ENCODE measurements around the gene EXOSC7.

EXOSC7 gene

DNA sequence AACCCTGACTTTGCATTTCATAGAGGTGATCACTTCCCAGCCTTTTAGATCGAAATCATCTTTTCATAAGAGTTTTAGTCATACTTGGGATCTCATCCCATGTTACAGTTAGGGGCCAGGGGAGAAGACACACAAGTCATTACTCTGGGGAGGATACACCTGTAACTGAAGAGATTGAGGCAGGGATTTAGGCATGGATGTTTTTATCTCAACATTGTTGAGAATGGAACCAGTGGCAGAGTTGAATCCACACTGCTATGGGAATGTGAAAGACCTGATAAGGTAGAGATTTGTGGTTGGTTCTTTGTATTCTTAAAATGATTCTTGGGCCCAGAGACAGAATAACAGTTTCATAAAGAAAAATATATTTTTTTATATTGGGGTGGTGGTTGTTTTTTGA lies 33.8 kb downstream of the EXOSC7 start:
- Mint-ChIP-seq H3K4me1 (peaks cover 36% of the 10 kb centered on the region), H3K27me3 (no peaks in the 10 kb centered on the region), H3K36me3 (peaks cover 57% of the 10 kb centered on the region), H3K27ac (no peak overlapping the region), H3K4me3 (no peak overlapping the region), H3K9me3 (peaks cover 6% of the 10 kb centered on the region)
- no peak for DNase-seq
- CTCF ChIA-PET = interaction anchor here (4.1 kb wide), 1 partner anchor 17 kb away, joined by 21 read pairs; no protein-coding TSS in a partner anchor

GRCh38 chr3:45010811-45011333 lies 34.8 kb downstream of the EXOSC7 start:
- Mint-ChIP-seq H3K27me3 (no peaks in the 10 kb centered on the region), H3K4me3 (no peak overlapping the region), H3K27ac (peak overlapping the region; percentile 56), H3K36me3 (peaks cover 51% of the 10 kb centered on the region), H3K4me1 (peaks cover 26% of the 10 kb centered on the region), H3K9me3 (no peaks in the 10 kb centered on the region)
- CTCF ChIA-PET = interaction anchor here (4.1 kb wide), 1 partner anchor 18 kb away, joined by 21 read pairs; no protein-coding TSS in a partner anchor
- no peak for DNase-seq

DNA sequence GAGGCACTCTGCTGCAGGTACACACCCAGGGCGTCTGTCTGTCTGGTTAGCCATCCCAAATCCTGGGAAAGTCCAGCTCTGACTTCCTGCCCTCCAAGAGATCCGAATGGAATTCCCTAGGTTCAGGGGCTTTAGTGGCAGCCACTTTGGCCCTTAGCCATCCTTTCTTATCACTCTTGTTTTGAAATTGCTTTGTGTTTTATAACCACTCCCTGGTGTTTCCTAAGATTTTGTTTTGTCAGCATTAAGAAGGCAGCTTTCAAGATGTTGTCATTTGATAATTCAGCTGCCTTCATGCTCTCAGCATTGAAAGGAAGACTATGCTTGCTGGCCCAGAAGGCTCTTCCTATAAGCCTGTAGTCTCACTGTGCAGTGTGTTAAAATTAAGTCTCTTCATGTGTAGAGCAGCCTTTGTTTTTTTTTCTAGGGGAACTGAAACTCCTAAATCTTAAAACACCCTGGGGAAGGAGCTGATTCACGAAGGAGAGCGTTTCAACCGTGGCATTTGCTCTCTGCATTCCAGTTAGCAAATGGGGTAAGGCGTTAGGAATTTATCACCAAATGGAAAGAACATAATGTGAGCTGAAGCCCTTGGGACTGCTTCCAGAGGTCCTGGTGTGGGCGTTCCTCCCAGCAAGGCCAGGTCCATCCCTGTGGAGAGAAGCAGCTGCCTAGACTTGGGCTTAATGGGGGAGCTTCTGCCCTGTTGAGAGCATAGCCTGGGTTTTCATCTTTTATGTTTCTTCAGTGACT lies 35.9 kb downstream of the EXOSC7 start:
- Mint-ChIP-seq H3K27ac (peak overlapping the region; percentile 83), H3K4me1 (peaks cover 21% of the 10 kb centered on the region), H3K9me3 (no peaks in the 10 kb centered on the region), H3K27me3 (no peaks in the 10 kb centered on the region), H3K36me3 (peaks cover 53% of the 10 kb centered on the region), H3K4me3 (no peak overlapping the region)
- CTCF ChIA-PET = interaction anchor here (4.1 kb wide), 1 partner anchor 19 kb away, joined by 21 read pairs; no protein-coding TSS in a partner anchor
- DNase-seq = no peak

- no peaks in the 10 kb centered on the region for H3K9me3 Mint-ChIP-seq
- H3K27me3 Mint-ChIP-seq = no peaks in the 10 kb centered on the region
- peaks cover 16% of the 10 kb centered on the region for H3K4me1 Mint-ChIP-seq
- DNase-seq = no peak
- peaks cover 49% of the 10 kb centered on the region for H3K36me3 Mint-ChIP-seq
- no peak overlapping the region for H3K27ac Mint-ChIP-seq
- H3K4me3 Mint-ChIP-seq = no peak overlapping the region
- CTCF ChIA-PET = interaction anchor here (4.1 kb wide), 1 partner anchor 20 kb away, joined by 21 read pairs; no protein-coding TSS in a partner anchor
Observed at GRCh38 chr3:45012577-45012976, 36.5 kb downstream of the EXOSC7 start.

DNA sequence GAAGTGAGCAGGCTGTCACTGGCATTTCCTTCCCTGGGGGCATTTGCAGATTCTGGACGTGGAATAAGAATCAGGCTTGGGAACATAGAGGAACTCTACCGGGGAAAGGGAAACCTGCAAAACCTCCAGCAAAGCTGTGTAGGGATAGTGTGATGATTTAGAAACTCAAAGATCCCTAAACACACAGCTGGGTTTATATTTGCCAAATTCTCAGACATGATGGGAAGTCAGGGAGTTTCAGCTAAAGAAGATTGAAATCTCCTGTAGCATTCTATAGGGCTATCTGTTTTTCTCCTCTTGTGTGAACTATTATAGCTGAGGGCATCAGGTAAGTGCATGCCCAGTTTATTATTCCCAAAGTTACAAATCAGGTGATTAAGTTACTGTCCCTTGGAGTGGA lies 40.9 kb downstream of the EXOSC7 start:
- peaks cover 32% of the 10 kb centered on the region for H3K36me3 Mint-ChIP-seq
- no peaks in the 10 kb centered on the region for H3K27me3 Mint-ChIP-seq
- H3K4me1 Mint-ChIP-seq = peaks cover 24% of the 10 kb centered on the region
- no peak for DNase-seq
- H3K4me3 Mint-ChIP-seq = no peak overlapping the region
- no peak overlapping the region for H3K27ac Mint-ChIP-seq
- CTCF ChIA-PET = interaction anchor here (1.9 kb wide), 1 partner anchor 11 kb away, joined by 5 read pairs; no protein-coding TSS in a partner anchor
- no peaks in the 10 kb centered on the region for H3K9me3 Mint-ChIP-seq

- peaks cover 22% of the 10 kb centered on the region for H3K4me1 Mint-ChIP-seq
- no peaks in the 10 kb centered on the region for H3K9me3 Mint-ChIP-seq
- no peak overlapping the region for H3K4me3 Mint-ChIP-seq
- DNase-seq = no peak
- no peaks in the 10 kb centered on the region for H3K27me3 Mint-ChIP-seq
- CTCF ChIA-PET = interaction anchor here (0.6 kb wide), 1 partner anchor 38 kb away, joined by 3 read pairs; no protein-coding TSS in a partner anchor
- H3K36me3 Mint-ChIP-seq = peaks cover 25% of the 10 kb centered on the region
- no peak overlapping the region for H3K27ac Mint-ChIP-seq
Observed at GRCh38 chr3:45017821-45018220, 41.8 kb downstream of the EXOSC7 start.

DNA sequence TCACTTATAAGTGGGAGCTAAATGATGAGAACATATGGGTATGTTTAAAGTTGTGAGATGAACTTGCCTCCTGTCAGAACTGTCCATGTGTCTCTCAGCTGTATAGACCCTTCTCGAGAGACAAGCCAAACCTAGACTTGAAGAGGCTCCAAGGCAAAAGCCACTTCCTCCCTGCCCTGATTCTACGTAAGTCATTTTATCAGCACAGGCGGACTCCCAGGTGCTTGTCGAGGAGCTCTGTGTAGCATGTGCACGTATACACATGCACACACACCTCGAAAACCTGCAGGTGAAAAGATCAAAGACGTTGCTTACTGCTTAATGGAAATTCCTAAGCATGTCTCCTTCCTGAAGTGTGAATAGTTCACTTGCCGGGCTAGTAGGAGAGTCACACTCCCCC lies 44.5 kb downstream of the EXOSC7 start:
- H3K27me3 Mint-ChIP-seq = peaks cover 3% of the 10 kb centered on the region
- H3K4me3 Mint-ChIP-seq = no peak overlapping the region
- peaks cover 11% of the 10 kb centered on the region for H3K36me3 Mint-ChIP-seq
- peak; percentile 45 for DNase-seq
- CTCF ChIA-PET = no interaction called here
- peak overlapping the region; percentile 42 for H3K27ac Mint-ChIP-seq
- peaks cover 22% of the 10 kb centered on the region for H3K4me1 Mint-ChIP-seq
- H3K9me3 Mint-ChIP-seq = no peaks in the 10 kb centered on the region

DNA sequence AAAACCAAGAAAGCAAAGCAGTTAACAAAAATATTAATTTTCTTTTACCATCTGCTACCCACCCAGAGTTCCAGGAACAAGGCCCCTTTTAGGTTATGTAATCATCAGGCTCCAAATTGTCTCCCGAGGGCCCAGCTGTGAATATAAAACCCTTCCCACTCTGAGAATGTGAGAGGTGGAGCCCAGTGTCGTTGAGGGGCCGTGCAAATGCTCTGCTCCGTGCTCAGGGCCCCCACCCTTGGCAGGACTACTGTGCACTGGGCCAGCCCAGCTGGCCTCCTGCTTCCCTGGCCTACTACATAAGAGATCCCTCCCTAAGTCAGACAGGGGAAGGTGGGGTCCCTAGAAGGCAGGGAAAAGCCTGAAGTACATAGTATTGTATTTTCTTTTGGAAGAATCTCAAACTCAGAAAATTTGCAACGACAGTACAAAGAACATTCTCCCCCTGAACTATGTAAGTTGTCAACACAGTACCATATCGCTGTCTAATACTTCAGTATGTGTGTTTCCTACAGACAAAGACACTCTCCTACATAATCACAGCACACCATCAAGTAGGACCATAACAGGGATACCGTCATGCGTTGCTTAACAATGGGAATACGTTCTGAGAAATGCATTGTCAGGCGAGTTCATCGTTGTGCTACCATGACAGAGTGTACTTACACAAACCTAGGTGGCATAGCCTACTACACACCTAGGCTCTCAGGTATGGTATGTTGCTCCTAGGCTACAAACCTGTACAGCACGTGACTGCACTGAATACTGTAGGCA lies 45.7 kb downstream of the EXOSC7 start:
- peaks cover 14% of the 10 kb centered on the region for H3K27me3 Mint-ChIP-seq
- CTCF ChIA-PET = no interaction called here
- peaks cover 22% of the 10 kb centered on the region for H3K4me1 Mint-ChIP-seq
- no peak overlapping the region for H3K27ac Mint-ChIP-seq
- H3K9me3 Mint-ChIP-seq = no peaks in the 10 kb centered on the region
- DNase-seq = no peak
- H3K4me3 Mint-ChIP-seq = no peak overlapping the region
- H3K36me3 Mint-ChIP-seq = peaks cover 7% of the 10 kb centered on the region

DNA sequence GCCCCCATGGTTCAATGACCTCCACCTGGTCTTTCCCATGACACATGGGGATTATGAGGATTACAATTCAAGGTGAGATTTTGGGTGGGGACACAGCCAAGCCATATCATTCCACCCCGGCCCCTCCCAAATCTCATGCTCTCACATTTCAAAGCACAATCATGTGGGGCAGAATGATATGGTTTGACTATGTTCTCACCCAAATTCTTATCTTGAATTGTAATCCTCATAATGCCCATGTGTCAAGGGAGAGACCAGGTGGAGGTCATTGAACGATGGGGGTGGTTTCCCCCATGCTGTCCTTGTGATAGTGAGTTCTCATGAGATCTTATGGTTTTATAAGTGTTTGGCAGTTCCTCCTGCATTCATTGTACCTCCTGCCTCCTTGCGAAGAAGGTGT lies 47.6 kb downstream of the EXOSC7 start:
- CTCF ChIA-PET = no interaction called here
- H3K4me1 Mint-ChIP-seq = peaks cover 19% of the 10 kb centered on the region
- peaks cover 23% of the 10 kb centered on the region for H3K27me3 Mint-ChIP-seq
- DNase-seq = no peak
- no peak overlapping the region for H3K27ac Mint-ChIP-seq
- H3K9me3 Mint-ChIP-seq = no peaks in the 10 kb centered on the region
- no peak overlapping the region for H3K4me3 Mint-ChIP-seq
- peaks cover 6% of the 10 kb centered on the region for H3K36me3 Mint-ChIP-seq

DNA sequence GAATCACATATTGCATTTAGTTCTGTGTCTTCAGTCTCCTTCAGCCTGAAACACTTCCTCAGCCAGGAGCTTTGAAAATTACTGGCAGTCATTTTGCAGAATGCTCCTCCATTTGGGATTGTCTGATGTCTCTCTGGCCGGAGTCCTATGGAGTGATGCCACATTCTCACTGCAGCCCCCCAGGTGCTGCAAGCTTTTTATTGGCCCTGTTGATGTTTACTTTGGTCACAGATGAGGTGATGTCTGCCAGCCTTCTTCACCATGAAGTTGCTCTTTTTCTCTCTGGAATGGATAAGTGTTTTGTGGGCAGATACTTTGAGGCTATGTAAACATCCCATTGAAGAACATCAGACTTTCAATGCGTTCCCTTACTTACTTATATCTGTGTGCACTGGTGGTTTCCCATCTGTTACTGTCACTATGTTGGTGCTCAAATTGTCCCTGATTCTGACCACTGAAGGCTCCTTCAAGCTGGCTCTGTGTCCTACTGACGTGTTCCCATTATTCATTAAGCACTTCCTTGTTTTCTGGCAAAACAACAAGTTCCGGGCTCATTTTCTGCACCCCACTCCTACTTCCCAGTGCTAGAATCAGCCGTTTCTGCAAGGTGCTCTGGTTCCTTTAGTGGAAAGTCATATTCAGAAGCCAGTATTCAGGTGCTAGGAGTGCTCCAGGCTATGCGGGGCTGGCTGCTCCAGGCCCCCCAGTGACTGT lies 48.7 kb downstream of the EXOSC7 start:
- no peaks in the 10 kb centered on the region for H3K9me3 Mint-ChIP-seq
- no peak overlapping the region for H3K27ac Mint-ChIP-seq
- H3K4me3 Mint-ChIP-seq = no peak overlapping the region
- CTCF ChIA-PET = no interaction called here
- peaks cover 5% of the 10 kb centered on the region for H3K36me3 Mint-ChIP-seq
- peaks cover 14% of the 10 kb centered on the region for H3K4me1 Mint-ChIP-seq
- no peak for DNase-seq
- H3K27me3 Mint-ChIP-seq = peaks cover 29% of the 10 kb centered on the region

DNA sequence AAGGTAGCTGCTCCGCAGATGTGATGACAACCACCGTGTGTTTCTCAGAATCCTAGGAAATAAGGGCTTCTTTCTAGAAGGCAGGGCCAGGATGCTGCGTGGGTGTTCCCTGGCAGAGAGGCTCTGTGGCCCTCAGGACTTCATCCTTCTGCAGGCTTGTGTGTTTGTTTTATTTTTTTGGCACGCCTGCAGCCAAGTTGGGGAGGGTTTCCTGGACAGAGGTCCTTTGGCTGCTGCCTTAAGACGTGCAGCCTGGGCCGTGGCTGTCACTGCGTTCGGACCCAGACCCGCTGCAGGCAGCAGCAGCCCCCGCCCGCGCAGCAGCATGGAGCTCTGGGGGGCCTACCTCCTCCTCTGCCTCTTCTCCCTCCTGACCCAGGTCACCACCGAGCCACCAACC lies 50.0 kb downstream of the EXOSC7 start, which contains the start of gene CLEC3B:
Gene CLEC3B (plus strand): TSS at position 266 of the 400 bp plus-strand sequence. CDS start 60 bp downstream, at position 326.
- CTCF ChIA-PET = no interaction called here
- H3K4me3 Mint-ChIP-seq = no peak within 1 kb of the TSS
- peaks cover 3% of the 10 kb centered on the region for H3K4me1 Mint-ChIP-seq
- DNase-seq = no peak
- H3K9me3 Mint-ChIP-seq = no peaks in the 10 kb centered on the region
- H3K27ac Mint-ChIP-seq = no peak within 1 kb of the TSS
- peaks cover 40% of the 10 kb centered on the region for H3K27me3 Mint-ChIP-seq
- H3K36me3 Mint-ChIP-seq = no peaks in the 10 kb centered on the region

DNA sequence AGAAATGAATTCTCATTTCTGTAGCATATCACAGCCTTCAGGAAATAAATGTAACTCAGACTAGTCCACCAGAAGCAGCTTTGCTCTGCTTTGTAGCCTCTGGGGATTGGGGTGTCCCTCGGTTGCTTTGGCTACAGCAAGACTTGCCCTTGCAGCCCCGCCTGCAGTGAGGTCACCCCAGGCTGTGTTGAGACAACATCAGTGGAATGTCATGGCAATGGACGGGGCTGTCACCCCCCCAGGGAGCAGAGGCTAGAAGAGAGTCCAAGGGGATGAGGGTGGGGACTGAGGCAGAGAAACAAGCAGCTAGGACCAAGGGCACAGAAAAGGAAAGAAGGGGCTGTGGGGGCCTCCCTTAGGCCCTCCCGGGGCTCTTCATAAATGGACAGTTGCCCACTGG lies 50.9 kb downstream of the EXOSC7 start:
- no peaks in the 10 kb centered on the region for H3K36me3 Mint-ChIP-seq
- H3K9me3 Mint-ChIP-seq = no peaks in the 10 kb centered on the region
- H3K27ac Mint-ChIP-seq = no peak overlapping the region
- no peaks in the 10 kb centered on the region for H3K4me1 Mint-ChIP-seq
- CTCF ChIA-PET = interaction anchor here (1.2 kb wide), 1 partner anchor 10 kb away, joined by 6 read pairs; no protein-coding TSS in a partner anchor
- no peak for DNase-seq
- H3K27me3 Mint-ChIP-seq = peaks cover 40% of the 10 kb centered on the region
- H3K4me3 Mint-ChIP-seq = no peak overlapping the region

GRCh38 chr3:45027441-45027840 lies 51.4 kb downstream of the EXOSC7 start:
- Mint-ChIP-seq H3K27ac (no peak overlapping the region), H3K4me1 (no peaks in the 10 kb centered on the region), H3K27me3 (peaks cover 43% of the 10 kb centered on the region), H3K36me3 (no peaks in the 10 kb centered on the region), H3K9me3 (no peaks in the 10 kb centered on the region), H3K4me3 (no peak overlapping the region)
- CTCF ChIA-PET = interaction anchor here (1.2 kb wide), 1 partner anchor 9 kb away, joined by 6 read pairs; no protein-coding TSS in a partner anchor
- no peak for DNase-seq

- no peaks in the 10 kb centered on the region for H3K9me3 Mint-ChIP-seq
- peaks cover 5% of the 10 kb centered on the region for H3K4me1 Mint-ChIP-seq
- DNase-seq = no peak
- peaks cover 58% of the 10 kb centered on the region for H3K27me3 Mint-ChIP-seq
- CTCF ChIA-PET = interaction anchor here (0.5 to 1.5 kb wide), 2 partner anchors 51 to 181 kb away, joined by 3 to 4 read pairs; no protein-coding TSS in a partner anchor
- H3K4me3 Mint-ChIP-seq = no peak overlapping the region
- H3K36me3 Mint-ChIP-seq = no peaks in the 10 kb centered on the region
- no peak overlapping the region for H3K27ac Mint-ChIP-seq
Observed at GRCh38 chr3:45029216-45029615, 53.2 kb downstream of the EXOSC7 start.

All from activated naive CD4-positive, alpha-beta T cell treated with anti-CD3 and anti-CD28 coated beads, Interleukin-2, amount 10 ng/mL, durations not matched to agents 7 days and 5 days (primary cell).